Hepatocyte (in vitro differentiated cells): ENCODE results near the gene NRG2. TPM values are rescaled to one million over a fixed set of nuclear protein-coding genes. Genes with fewer than 3 reads are reported as not detected.

Source experiments
- DNase-seq: peaks from one replicate; pipeline ENCODE4 v3.0.0-alpha.2; 2016; ENCODE audit warnings: low spot score
- H2AFZ ChIP-seq: fragments of 200-600 bp; sonication (generic); 2 replicates; pipeline ENCODE4 v1.6.0; 2016; ENCODE audit warnings: antibody characterized with exemption, mild to moderate bottlenecking
- H3K27ac ChIP-seq: fragments of 200-600 bp; sonication (generic); 2 replicates; pipeline ENCODE4 v1.5.1; 2016; ENCODE audit warnings: mild to moderate bottlenecking
- H3K27me3 ChIP-seq: fragments of 200-600 bp; sonication (generic); 2 replicates; pipeline ENCODE4 v1.6.1; 2016
- H3K36me3 ChIP-seq: fragments of 200-600 bp; sonication (generic); replicated peaks from 2 replicates; pipeline ENCODE4 v1.5.1; 2016; ENCODE audit warnings: low read depth; ENCODE audit not compliant: insufficient read depth
- H3K4me1 ChIP-seq: fragments of 200-600 bp; sonication (generic); 2 replicates; pipeline ENCODE4 v1.5.1; 2016; ENCODE audit warnings: mild to moderate bottlenecking, moderate library complexity; ENCODE audit not compliant: insufficient read depth
- H3K4me2 ChIP-seq: fragments of 200-600 bp; sonication (generic); 2 replicates; pipeline ENCODE4 v1.6.0; 2016
- H3K4me3 ChIP-seq: fragments of 200-600 bp; sonication (generic); 2 replicates; pipeline ENCODE4 v1.5.1; 2016; ENCODE audit warnings: mild to moderate bottlenecking
- H3K79me2 ChIP-seq: fragments of 200-600 bp; sonication (generic); 2 replicates; pipeline ENCODE4 v1.6.0; 2017; ENCODE audit warnings: mild to moderate bottlenecking
- H3K9me2 ChIP-seq: fragments of 200-600 bp; sonication (generic); replicated peaks from 2 replicates; pipeline ENCODE4 v1.6.0; 2017; ENCODE audit warnings: mild to moderate bottlenecking; ENCODE audit not compliant: insufficient read depth
- H3K9me3 ChIP-seq: fragments of 200-600 bp; sonication (generic); 2 replicates; pipeline ENCODE4 v1.5.1; 2016; ENCODE audit warnings: low read depth, mild to moderate bottlenecking
- H4K20me1 ChIP-seq: fragments of 200-600 bp; sonication (generic); 2 replicates; pipeline ENCODE4 v1.6.0; 2016; ENCODE audit warnings: mild to moderate bottlenecking; ENCODE audit not compliant: insufficient read depth, poor library complexity, severe bottlenecking
- CTCF ChIP-seq: fragments of 200-600 bp; sonication (generic); IDR thresholded peaks from 2 replicates; pipeline ENCODE4 v1.5.1; 2016; ENCODE audit warnings: antibody characterized with exemption, mild to moderate bottlenecking; ENCODE audit not compliant: poor library complexity
- EZH2 ChIP-seq: fragments of 200-600 bp; sonication (generic); IDR thresholded peaks from 2 replicates; pipeline ENCODE4 v1.6.1; 2016; ENCODE audit warnings: antibody characterized with exemption, mild to moderate bottlenecking, borderline replicate concordance
- EZH2phosphoT487 ChIP-seq: fragments of 200-600 bp; sonication (generic); IDR thresholded peaks from one replicate; pipeline ENCODE4 v1.6.1; 2018; ENCODE audit warnings: antibody characterized with exemption, mild to moderate bottlenecking, low read depth, moderate library complexity; ENCODE audit not compliant: unreplicated experiment, severe bottlenecking
- WGBS: methylation state at CpG from one replicate; pipeline ENCODE4 v1.1.6; 2016; ENCODE audit warnings: low lambda C conversion rate; ENCODE audit errors: missing lambda C conversion rate; 5-methylcytosine and 5-hydroxymethylcytosine counted together
- polyA plus RNA-seq: library from polyadenylated mRNA; unstranded; fragments of >200 nt; fragmentation: Nextera tagmentation; extraction: Ambion mirVana; gene quantifications from 2 replicates; pipeline ENCODE4 v1.2.1, GENCODE V29; 2016
- total RNA-seq: library from RNA; depleted of rRNA; stranded (reverse); fragments of >200 nt; gene quantifications from 2 replicates; pipeline ENCODE4 v1.2.3, GENCODE V29; 2014

Gene NRG2
- total and polyA plus RNA-seq, 2 experiments from 2014 or later, result 1.4 to 1.5 TPM

- Histone ChIP-seq H3K79me2 (no peaks in the 10 kb centered on the region), H3K9me3 (no peaks in the 10 kb centered on the region), H4K20me1 (no peaks in the 10 kb centered on the region), H3K36me3 (no peaks in the 10 kb centered on the region), H3K27me3 (no peaks in the 10 kb centered on the region), H2AFZ (no peak overlapping the region), H3K4me3 (no peak overlapping the region), H3K4me1 (no peaks in the 10 kb centered on the region), H3K27ac (no peak overlapping the region), H3K4me2 (no peak overlapping the region), H3K9me2 (no peaks in the 10 kb centered on the region)
- WGBS, result 91% methylated on average over 3 of the region's 3 CpGs
- no peak for TF ChIP-seq EZH2phosphoT487
- TF ChIP-seq EZH2, result no peak
- no peak for TF ChIP-seq CTCF
- DNase-seq, result no peak
Measured at GRCh38 chr5:139975306-139975705, 67.8 kb downstream of the NRG2 start.

- H3K4me1 ChIP-seq, result no peaks in the 10 kb centered on the region
- no peaks in the 10 kb centered on the region for H3K36me3 ChIP-seq
- 80% methylated on average over 6 of the region's 6 CpGs for WGBS
- no peaks in the 10 kb centered on the region for H3K9me3 ChIP-seq
- DNase-seq, result no peak
- no peak overlapping the region for H2AFZ ChIP-seq
- no peak overlapping the region for H3K4me2 ChIP-seq
- H3K9me2 ChIP-seq, result no peaks in the 10 kb centered on the region
- no peak overlapping the region for H3K4me3 ChIP-seq
- H3K27ac ChIP-seq, result no peak overlapping the region
- no peak for TF ChIP-seq EZH2phosphoT487
- TF ChIP-seq EZH2, result no peak
- TF ChIP-seq CTCF, result no peak
- H4K20me1 ChIP-seq, result no peaks in the 10 kb centered on the region
- H3K27me3 ChIP-seq, result peaks cover 6% of the 10 kb centered on the region
- no peaks in the 10 kb centered on the region for H3K79me2 ChIP-seq
Measured at GRCh38 chr5:139974661-139975060, 68.4 kb downstream of the NRG2 start.

- H4K20me1 ChIP-seq, result no peaks in the 10 kb centered on the region
- H3K4me3 ChIP-seq, result no peak overlapping the region
- H3K4me2 ChIP-seq, result no peak overlapping the region
- no peaks in the 10 kb centered on the region for H3K36me3 ChIP-seq
- H3K27me3 ChIP-seq, result peaks cover 6% of the 10 kb centered on the region
- H3K9me3 ChIP-seq, result no peaks in the 10 kb centered on the region
- no peak for TF ChIP-seq EZH2phosphoT487
- H3K9me2 ChIP-seq, result no peaks in the 10 kb centered on the region
- H3K79me2 ChIP-seq, result no peaks in the 10 kb centered on the region
- H3K4me1 ChIP-seq, result no peaks in the 10 kb centered on the region
- WGBS, result 86% methylated on average over 4 of the region's 4 CpGs
- DNase-seq, result no peak
- no peak overlapping the region for H3K27ac ChIP-seq
- H2AFZ ChIP-seq, result no peak overlapping the region
Measured at GRCh38 chr5:139971202-139971725, 71.8 kb downstream of the NRG2 start.

GRCh38 chr5:139969318-139969717, 73.8 kb downstream of the NRG2 start:
- TF ChIP-seq EZH2phosphoT487 (no peak), EZH2 (no peak), CTCF (no peak)
- no peaks in the 10 kb centered on the region for H4K20me1 ChIP-seq
- no peaks in the 10 kb centered on the region for H3K9me3 ChIP-seq
- H3K79me2 ChIP-seq, result no peaks in the 10 kb centered on the region
- H3K4me2 ChIP-seq, result no peak overlapping the region
- DNase-seq, result no peak
- WGBS, result 68% methylated on average over 2 of the region's 2 CpGs
- no peak overlapping the region for H2AFZ ChIP-seq
- H3K4me1 ChIP-seq, result no peaks in the 10 kb centered on the region
- H3K27ac ChIP-seq, result no peak overlapping the region
- H3K36me3 ChIP-seq, result no peaks in the 10 kb centered on the region
- H3K4me3 ChIP-seq, result no peak overlapping the region
- H3K27me3 ChIP-seq, result peaks cover 6% of the 10 kb centered on the region
- no peaks in the 10 kb centered on the region for H3K9me2 ChIP-seq
